Measurements from ENCODE around the gene C1orf116. TPM values are rescaled to one million over a fixed set of nuclear protein-coding genes. Genes with fewer than 3 reads are reported as not detected.

The C1orf116 gene
- total RNA-seq (2021; fragmentation: NEBNext Ultra II Directional; extraction: Animal tissue kit (Norgen Biotek cat#: 25700)), result under 1 TPM; 0.02 to 0.09 (median 0.06) TPM
- long read RNA-seq, result 0 reads

DNA sequence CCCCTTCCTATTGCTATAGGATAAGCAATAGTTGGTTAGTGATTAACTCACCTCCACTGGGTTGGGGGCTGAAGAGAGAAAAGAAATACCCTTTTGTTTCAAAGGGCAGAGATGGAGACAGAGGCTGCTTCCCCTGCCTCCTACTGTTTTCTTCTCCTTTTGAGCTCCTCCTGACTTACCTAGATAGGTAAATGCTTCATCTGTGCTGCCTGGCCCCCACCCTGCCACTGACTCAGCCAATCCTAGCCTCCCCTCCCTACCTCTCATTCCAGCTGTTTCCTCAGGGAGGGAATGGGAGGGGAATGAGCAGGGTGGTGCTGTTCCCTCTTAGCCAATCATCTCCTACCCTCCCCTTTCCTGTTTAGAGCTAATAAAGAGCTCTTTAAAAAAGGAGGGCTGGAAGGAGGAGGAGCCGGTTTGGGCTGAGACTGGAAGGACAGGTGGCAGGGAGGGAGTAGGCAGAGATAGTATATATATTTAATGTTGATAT, at the start of gene C1orf116:
TSS of gene C1orf116 (minus strand) at position 229 of the 490 bp plus-strand sequence. CDS start 5,158 bp downstream, outside the sequence.
- H3K9me3 Mint-ChIP-seq, result no peaks in the 10 kb centered on the region
- peaks cover 43% of the 10 kb centered on the region for H3K4me1 Mint-ChIP-seq (ENCODE audit: low read depth)
- no peak within 1 kb of the TSS for H3K4me3 Mint-ChIP-seq
- no peak within 1 kb of the TSS for H3K27ac Mint-ChIP-seq
- TF ChIP-seq CTCF (IDR thresholded peaks at IDR 0.05), result no peak
- no peaks in the 10 kb centered on the region for H3K36me3 Mint-ChIP-seq (ENCODE audit: low read depth)
- DNase-seq, result no peak
- H3K27me3 Mint-ChIP-seq (ENCODE audit: insufficient read depth), result peaks cover 2% of the 10 kb centered on the region; the same call in 1 of the 2 replicates

GRCh38 chr1:207081806-207082205, 49.2 kb upstream of the C1orf116 start:
- Mint-ChIP-seq H3K27ac (no peak overlapping the region), H3K27me3 (ENCODE audit: insufficient read depth) (no peaks in the 10 kb centered on the region; the same call in 1 of the 2 replicates), H3K9me3 (no peaks in the 10 kb centered on the region)

DNA sequence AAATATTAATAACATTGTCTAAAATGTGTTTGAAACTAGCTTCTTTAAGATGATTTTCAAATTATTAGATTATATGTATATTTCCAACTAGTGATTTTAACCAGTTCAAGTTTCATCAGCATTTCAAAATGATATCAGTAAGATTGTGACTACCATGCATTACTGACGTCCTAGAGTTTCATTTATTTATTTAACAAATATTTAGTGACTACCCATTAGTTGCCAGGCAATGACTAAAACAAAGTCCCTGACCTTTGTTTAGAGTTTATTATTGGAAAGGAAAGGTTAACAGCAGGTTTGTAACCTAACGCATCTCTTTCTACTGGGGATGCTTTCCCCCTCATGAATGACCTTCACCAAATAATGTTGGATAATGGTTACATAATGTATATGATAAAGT, 48.5 kb upstream of the C1orf116 start:
- DNase-seq, result no peak
- Mint-ChIP-seq H3K27ac (no peak overlapping the region), H3K4me1 (ENCODE audit: low read depth) (peaks cover 48% of the 10 kb centered on the region), H3K27me3 (ENCODE audit: insufficient read depth) (no peaks in the 10 kb centered on the region; the same call in 1 of the 2 replicates), H3K36me3 (ENCODE audit: low read depth) (no peaks in the 10 kb centered on the region), H3K4me3 (no peak overlapping the region), H3K9me3 (no peaks in the 10 kb centered on the region)
- TF ChIP-seq CTCF (IDR thresholded peaks at IDR 0.05), result no peak

More at GRCh38 chr1:207081806-207082205, 49.2 kb upstream of the C1orf116 start:
- Mint-ChIP-seq H3K4me3 (no peak overlapping the region), H3K4me1 (ENCODE audit: low read depth) (peaks cover 45% of the 10 kb centered on the region), H3K36me3 (ENCODE audit: low read depth) (no peaks in the 10 kb centered on the region)
- no peak for TF ChIP-seq CTCF (IDR thresholded peaks at IDR 0.05)
- no peak for DNase-seq

GRCh38 chr1:207079706-207080241, 47.2 kb upstream of the C1orf116 start:
- Mint-ChIP-seq H3K27me3 (ENCODE audit: insufficient read depth) (no peaks in the 10 kb centered on the region; the same call in 1 of the 2 replicates), H3K9me3 (no peaks in the 10 kb centered on the region), H3K36me3 (ENCODE audit: low read depth) (no peaks in the 10 kb centered on the region), H3K4me3 (no peak overlapping the region), H3K4me1 (ENCODE audit: low read depth) (peaks cover 38% of the 10 kb centered on the region), H3K27ac (no peak overlapping the region)
- TF ChIP-seq CTCF (IDR thresholded peaks at IDR 0.05), result no peak
- DNase-seq, result no peak

- DNase-seq, result no peak
- H3K36me3 Mint-ChIP-seq (ENCODE audit: low read depth), result no peaks in the 10 kb centered on the region
- H3K27me3 Mint-ChIP-seq (ENCODE audit: insufficient read depth), result no peaks in the 10 kb centered on the region; the same call in 1 of the 2 replicates
- no peak overlapping the region for H3K27ac Mint-ChIP-seq
- peaks cover 37% of the 10 kb centered on the region for H3K4me1 Mint-ChIP-seq (ENCODE audit: low read depth)
- no peak overlapping the region for H3K4me3 Mint-ChIP-seq
- no peaks in the 10 kb centered on the region for H3K9me3 Mint-ChIP-seq
- no peak for TF ChIP-seq CTCF (IDR thresholded peaks at IDR 0.05)
Measured at GRCh38 chr1:207078578-207079132, 46.1 kb upstream of the C1orf116 start.

All from HFFc6 (cell line).